DMS153 treated with DMSO at 0.1 percent for 48 hours (cell line): ENCODE results near the gene KIRREL3.
"Not testable (repeated sequence)": the region's sequence is repeated elsewhere in the genome, so short reads cannot be mapped to it uniquely, and the experiment has no call there.

ENCODE experiments used
- DNase-seq: peaks from one replicate; lab custom pipeline; 2025; ENCODE audit not compliant: unreplicated experiment; lab: John Stamatoyannopoulos, UW

Gene KIRREL3

DNA sequence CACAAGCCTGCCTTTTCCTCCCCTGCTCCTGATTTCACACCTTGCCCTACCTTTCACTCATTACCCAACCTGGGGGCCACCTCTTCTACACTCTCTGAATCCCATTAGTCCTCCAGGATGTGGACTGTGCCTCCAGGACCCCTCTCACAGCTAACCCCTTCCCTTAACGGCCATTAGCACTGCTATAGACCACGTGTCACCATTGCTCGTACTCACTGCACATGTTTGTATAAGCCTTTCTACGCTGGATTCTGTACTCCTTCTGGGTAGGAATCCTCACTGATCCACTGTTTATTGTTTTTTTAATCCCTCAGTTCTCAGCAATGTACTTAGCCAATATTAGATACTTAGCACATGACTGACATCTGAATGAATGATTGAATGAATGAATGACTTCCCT, 40.9 kb downstream of the KIRREL3 start:
- no peak for DNase-seq

DNA sequence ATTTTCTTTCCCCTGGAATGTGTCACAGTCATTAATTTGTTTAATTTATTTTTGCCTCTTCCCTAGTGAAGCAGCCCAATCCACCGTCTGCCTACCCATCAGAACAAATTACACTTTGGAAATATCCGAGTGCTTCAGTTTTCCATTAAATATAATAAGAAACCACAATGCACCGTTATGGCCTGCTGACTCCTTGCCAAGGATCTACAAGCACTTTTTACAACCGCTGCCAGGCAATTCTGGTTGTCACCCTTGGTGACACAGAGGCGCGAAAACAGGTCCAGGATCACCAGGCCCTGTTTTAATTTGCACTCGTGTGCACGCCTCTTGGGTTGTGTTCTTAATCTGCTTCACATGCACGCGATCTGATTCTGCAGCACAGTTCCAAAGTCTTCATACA, 43.9 kb downstream of the KIRREL3 start:
- DNase-seq = no peak

DNA sequence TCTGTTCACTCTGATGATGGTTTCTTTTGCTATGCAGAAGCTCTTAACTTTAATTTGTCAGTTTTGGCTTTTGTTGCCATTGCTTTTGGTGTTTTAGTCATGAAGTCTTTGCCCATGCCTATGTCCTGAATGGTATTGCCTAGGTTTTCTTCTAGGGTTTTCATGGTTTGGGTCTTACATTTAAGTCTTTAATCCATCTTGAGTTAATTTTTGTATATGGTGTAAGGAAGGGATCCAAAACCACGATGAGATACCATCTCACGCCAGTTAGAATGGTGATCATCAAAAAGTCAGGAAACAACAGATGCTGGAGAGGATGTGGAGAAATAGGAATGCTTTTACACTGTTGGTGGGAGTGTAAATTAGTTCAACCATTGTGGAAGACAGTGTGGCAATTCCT, 48.0 kb downstream of the KIRREL3 start:
- not testable (repeated sequence) for DNase-seq

DNA sequence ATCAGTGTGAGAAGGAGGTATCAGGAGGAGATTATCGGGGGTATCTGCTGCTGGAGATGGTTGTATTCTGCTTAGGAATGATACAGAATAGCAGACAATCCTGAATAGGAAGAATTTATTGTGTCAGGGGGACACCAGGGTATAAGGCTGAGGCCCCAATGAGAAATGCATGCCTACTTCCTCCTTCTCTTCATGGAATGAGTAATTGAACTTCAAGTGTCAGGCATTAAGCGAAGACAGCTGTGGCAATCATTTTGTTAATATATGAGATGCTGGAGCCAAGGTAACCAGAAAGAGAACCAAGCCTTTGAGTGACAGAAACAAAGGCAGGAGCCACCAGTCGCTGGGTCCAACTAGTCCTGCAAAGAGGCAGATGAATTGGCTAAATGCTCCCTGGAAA, 49.1 kb downstream of the KIRREL3 start:
- DNase-seq = no peak

DNA sequence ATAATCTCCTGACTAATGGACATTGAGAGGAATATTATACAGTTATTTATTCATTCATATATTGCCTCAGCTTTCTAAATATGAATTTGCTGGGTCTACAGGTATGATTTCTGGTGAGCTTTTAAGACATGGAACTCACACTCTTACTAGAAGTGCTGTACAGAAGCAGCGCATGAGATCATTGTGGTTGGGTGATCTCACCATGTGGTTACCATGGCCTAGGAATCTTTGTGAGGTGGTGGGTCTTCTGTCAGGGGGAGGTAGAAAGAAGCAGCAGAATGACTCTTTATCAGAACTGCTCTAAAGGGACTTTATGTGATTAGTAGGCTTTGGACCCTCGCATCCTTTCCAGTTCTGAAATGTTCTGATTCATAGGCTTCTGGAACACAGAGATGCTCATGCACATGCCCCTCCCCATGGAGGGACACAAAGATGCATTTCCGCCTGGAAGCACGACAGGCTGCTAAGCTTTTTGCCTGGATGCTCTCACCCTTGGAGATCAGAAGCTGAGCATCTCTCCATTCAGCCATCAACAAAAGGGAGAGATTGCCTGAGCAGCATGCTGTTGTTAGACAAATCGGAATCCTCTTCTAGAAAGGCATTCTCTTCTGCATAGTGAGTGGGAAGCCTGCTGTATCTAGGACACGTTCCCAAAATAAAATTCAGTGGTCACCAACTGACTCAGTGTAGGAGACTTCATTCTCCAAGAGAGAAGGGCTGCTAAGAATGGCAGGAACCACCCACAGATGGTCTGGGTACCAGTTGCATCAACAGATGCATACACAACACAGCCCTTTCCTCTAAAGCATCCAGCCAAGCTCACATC, 51.3 kb downstream of the KIRREL3 start:
- DNase-seq = no peak

DNA sequence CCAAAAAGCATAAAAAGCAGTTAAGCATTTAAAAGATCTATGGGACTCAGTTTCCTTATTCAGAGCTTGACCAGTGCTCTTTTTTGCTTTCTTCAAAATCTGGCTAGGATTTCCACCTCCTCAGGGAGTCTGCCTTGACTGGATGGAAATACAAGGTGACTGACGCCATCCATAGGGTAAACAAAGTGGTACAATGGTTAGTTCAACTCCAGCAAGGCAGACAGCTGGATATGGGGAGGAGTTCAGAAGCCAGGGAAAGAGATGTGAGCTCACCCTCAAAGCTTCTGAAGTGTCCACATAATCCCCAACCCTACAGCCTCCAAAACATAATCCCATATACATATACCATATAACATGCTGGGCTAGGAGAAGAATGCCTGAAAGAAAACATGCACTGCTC, 52.0 kb downstream of the KIRREL3 start:
- no peak for DNase-seq

DNA sequence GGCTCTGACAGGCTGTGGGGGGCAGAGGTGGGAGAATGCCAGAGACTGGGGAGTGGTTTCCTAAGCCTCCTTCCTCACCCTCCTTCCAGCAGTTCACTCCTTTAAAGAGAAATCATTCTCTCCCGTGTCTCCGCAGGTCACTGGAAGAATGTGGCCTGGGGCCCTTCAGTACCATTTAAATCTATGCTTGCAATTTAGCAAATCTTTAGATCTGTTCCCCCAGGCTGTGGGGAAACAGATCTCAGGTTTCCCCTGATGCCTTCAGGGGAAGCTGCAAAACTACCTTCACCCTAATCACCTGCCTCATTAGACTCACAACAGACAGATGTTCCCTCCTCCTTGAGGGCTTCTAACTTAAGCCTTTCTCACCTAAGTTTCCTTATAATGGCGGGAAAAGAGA, 55.3 kb downstream of the KIRREL3 start:
- DNase-seq = no peak

DNA sequence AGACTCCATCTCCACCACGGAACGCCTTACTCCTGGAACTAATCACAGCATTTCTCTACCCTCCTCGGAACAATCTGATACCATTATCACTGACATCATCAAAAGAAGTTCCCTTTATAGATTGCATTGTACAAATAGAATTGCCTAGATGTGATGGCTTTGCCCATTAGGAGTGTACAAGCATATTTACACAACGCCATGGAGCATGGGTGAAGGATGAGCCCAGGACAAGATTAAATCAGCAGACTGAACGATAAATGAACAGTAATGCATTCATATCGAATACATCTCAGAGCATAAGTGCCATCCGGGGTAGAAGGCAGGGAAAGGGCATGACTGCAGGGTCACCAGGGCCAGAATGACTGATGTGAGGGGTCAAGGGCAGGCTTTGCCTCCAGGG, 57.3 kb downstream of the KIRREL3 start:
- no peak for DNase-seq

DNA sequence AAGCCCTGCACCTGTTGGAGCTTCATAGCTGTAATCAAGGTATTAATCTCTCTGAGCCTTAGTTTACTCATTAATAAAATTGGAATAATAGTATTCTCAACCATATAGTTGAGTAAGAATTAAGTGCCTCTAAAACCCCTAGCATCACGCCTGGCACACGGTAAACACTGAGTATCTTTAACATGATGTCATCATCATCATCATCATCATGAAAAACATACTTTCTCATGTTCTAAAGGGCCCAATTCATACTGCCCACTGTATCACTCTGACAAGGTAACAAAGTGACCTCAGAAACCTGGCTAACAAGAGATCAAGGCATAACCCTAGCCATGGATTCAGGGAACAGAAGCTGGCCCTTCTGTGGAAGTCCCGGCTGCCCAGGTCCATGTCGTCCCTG, 58.4 kb downstream of the KIRREL3 start:
- DNase-seq = no peak

DNA sequence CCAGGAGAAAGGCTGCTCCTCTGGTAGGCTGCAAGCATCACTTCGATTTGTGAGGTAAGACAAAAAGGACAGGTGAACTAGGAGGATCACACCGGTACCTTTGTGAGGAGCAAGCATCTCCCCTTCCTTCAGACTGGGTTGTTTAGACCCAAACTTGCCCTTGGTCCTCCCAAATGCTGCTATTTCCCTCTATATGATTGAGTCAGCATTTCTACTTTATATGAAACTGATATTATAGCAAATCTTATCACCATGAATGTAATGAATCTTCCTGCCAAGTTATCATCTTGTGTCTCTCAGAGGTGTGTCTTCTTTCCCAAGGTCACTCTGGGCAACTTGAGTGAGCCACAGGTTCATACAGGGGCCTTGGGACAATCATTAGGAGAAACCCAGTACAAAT, 61.0 kb downstream of the KIRREL3 start:
- DNase-seq = no peak

DNA sequence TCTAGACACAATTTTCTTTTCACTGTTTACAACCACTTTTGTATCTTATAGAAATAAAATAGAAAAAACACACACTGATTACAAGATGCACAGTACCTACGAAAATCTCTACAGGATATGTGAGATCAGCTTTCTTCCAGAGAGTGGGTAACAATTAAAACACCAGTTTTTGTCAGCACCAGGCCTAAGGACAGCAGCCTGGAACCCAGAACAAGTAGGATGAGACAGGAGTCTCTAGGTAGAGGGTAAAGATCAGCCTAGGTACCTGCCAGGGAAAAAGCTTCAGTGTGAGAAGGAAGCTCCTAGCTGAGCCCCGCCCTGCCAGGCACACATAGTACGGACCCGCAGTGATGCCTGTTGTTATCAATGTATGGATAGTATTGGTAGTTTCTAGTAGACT, 61.9 kb downstream of the KIRREL3 start:
- DNase-seq = no peak

DNA sequence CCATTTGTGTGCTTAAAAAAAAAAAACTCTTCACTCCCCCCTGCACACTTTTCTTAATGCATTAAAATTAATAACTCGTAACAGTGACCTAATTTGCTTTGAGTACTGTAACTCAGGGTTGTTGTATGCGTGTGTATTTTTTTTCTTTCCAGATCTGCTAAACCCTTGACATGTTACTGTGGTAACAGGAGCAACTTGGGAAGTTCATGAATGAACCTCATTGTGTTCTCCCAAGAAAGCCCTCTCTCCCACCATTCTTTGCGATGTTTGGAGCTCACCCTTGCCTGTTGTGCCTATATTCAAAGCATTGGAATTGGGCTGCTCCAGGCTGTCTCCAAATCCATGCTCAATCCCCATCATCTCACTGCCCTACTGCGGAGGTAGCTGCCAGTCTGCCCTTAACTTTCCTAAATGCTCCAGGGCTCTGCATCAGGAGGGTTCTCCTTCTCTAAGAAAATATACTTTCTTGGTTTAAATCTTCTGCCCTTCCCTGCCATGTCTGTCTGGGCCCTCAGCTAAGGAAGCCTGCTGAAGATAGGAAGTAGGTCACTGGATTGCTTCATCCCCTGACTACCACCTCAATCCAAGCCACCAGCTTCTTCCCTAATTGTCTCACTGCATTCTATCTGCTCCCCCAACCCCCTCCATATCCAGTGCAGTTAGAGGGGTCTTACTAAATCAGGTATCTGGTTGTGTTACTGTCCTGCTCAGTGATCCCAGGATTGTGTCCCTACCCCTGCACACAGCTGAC, 70.3 kb downstream of the KIRREL3 start:
- no peak for DNase-seq

DNA sequence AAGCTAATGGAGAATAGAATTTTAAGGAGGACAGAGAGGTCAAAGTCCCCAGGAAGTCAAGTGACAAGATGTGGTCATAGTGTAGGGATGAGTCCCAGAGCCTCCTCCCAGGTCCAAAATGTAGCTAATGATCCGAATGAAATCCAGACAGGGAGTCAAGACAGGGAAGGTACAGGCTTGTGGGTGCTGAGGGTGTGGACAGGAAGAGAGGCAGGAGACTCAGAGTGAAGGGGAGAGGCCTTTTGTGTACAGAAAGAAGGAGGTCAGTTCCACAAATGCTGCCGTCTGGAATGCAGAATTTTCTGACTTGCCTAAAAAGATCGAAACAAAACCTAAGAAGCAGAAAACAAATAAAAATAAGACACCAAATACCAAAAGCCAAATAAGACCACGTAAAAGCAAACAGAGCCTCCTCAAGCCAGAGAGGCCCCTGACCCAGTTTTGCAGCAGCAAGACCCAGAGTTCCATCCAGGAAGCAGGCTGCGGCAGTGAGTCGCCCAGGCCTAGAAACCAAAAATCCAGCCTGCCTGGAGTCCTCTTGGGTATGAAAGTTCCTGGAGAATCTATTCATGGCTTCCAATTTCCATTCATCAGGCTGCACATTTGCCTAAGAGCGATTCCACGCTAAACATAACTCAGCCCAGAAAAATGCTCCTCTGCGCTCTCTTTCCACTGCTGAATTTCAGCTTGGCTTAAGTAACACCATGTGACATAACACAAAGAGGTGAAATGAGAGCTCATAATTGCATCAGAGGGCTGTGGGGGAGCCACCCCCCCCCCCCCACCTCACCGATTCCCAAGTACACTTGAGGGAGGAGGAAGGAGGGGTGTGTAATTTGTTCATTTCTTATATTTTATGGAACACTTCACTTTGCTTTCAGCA, 71.2 kb downstream of the KIRREL3 start:
- DNase-seq = no peak

DNA sequence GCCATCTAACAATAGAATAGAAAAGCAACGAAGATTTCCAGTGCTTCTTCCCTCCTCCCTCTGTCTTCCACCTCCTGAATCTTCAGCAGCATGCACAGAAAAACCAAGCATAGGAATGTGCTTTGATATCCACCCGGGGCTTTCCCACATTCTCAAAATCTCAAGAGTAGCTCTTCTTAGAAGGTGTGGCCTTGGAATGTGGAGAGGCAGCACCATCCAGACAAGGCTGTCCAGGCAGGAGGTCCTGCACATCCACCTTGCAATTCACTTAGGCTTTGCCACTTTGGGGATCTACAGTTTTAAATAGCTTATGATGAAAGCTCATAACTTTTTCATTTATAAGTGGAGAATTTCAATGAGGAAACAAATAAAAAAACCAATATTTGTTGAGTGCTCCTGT, 72.9 kb downstream of the KIRREL3 start:
- DNase-seq = no peak

DNA sequence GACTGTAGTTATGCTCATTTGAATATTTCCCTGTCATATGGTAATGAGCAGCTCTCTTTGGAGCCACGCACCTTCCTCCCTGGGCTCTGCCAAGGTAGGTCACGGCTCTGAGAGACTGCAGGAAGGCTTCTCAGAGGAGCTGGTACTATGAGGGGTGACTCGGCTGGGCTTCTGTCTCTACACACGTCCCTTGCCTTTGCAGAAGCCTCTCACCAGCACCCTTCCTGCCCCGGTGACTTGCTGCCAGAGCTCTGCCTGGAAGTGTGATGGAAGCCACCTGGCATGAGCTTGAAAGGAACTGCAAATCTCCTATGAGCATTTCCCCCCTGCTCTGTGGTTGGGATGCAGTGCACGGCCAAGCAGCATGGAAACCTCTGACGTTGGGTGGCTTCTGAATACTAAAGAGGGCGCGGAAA, 74.2 kb downstream of the KIRREL3 start:
- DNase-seq = no peak

DNA sequence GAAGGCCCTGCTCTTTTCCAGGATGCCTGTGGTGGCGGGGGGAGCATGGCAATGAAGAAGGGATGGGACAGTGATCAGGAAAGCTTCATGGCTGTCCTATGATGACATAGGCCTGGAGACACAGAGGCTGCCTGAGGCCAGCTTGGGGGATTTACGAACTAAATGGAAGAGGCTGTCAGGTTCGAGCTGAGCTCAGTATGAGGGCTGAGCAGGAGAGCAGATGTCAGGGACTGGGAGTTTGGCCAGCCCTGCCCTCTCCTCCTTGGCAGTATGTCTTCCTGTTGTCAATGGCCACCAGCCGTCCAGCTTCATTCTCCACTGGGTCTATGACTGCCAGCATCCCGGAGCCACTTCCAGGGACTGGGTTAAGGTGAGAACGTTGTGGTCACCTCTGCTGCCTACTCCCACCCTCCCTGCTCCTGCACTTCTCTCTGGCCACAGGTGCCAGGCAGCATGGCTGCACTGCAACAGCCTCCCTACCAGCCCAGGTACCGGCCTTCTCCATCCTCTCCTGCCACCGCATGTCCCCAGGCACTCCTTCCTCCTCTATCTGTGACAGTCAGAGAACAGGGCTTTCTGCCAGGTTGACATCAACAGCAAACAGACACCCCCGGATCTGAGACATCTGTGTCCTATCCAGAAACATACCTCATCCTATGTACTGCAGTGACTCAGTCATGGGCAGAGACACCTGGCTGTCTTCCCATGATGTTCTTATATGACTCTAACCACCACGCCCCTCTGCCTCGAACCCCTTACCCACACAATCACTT, 75.1 kb downstream of the KIRREL3 start:
- DNase-seq = no peak

DNA sequence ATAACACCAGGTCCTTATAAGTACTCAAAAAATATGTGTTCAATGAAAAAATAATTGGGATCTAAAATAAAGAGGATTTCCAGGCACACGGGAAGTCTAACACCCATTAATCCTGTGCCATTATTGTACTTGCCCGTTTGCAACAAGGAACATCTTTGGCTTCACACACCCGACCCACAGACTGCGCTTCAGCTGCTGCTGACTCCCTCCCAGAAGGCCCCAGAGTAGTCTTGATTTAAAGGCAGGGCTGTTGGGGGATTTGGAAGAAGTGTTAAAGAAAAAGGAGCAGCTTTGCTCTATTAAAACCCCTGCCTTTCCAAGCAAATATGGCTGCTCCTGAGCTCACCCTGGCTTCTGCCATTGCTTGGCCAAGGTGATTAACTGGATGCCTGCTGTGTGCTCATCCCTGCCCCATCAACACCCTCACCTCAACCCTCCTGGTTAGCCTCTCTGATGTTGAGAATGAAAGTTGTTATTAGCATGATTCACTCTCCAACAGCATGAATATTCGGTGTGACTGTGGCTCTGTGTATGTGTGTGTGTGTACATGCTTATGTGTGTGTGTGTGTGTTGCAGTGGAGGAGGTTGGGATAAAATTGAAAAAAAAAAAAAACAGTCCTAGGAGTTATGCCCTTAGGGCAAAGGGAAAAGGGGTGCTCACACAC, 76.1 kb downstream of the KIRREL3 start:
- DNase-seq = no peak

DNA sequence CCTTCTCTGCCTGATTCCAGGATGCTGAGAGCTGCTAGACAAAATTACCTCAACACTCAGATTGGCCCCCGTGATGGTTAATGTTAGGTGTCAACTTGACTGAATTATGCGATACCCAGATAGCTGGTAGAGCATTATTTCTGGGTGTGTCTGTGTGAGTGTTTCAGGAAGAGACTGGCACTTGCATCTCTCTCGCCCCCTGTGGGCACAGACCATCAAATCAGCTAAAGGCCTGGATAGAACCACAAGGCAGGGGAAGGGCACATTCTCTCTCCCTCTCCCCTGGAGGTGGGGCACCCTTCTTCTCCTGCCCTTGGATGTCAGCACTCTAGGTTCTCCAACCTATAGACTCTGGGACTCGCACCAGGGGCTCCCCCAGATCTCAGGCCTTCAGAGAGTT, 79.7 kb downstream of the KIRREL3 start:
- no peak for DNase-seq

DNA sequence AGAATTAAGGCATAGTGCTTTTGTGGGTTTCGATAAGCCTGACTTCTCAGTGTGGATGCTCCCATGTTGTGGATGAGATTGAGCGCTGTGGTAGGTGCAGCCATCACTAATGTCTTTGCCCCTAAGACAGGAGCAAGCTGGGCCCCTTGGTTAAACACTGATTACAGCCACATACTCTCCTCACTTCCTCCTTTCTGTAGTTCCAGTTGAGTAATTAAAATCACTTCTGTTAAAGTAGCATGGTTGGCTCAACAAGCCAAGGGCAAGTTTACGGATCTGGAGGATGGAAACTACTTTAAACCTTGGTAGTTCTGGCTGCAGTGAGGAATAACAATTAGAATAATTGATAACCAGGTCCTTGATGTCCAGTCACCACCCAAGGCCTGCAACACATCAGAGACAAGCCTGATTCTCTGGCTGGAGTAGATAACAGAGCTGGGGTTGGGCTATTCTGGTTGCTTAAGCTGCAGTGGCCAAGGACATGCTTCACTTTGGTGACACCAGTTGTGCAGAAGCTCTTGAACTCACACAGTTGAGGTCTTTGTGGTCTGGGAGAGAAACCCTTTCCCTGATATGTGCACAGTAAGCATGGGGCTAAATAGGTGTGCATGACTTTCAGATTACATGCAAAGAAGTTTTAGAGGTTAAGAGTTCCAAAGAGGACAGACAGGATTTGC, 81.3 kb downstream of the KIRREL3 start:
- DNase-seq = no peak

DNA sequence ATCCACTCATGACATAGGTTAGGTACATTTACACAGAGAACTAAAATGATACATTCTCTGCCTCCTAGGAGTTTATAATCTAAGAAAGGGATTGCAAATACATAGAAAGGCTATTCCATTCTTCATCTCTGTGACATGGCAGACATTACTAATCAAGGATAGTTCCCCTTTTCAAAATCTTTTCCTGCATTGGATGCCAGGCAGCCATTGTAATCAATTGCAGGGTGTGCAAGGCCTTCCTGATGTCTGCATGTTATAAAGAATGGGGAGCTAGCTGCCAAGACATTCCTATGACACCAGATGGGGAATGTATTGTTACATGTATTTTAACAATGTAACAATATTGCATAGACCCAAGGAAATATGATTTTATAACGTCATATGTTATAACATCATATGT, 82.0 kb downstream of the KIRREL3 start:
- DNase-seq = no peak
